Measurements from ENCODE around the gene ALDH6A1.
A peak's percentile ranks its signal among the peaks of the same experiment; 100 is the strongest.

The ALDH6A1 gene

DNA sequence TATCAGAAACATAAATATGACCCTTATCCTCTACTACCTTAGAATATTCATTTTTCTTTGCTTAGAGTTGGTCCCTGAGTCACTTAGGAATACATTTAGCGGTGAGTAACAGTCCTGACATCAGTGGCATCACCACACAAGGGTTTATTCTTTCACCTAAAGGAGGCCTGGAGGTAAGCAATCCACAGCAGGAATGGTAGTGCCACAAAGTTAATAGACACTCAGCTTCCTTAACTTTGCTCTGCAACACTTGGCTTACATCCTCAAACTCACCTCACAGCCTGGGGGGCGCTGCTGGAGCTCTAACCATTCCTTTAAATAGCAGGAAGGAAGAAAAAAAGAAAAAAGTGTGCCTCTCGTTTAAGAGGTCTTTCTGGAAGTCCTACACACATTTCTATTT, 36.0 kb downstream of the ALDH6A1 start:
- no peak for DNase-seq

DNA sequence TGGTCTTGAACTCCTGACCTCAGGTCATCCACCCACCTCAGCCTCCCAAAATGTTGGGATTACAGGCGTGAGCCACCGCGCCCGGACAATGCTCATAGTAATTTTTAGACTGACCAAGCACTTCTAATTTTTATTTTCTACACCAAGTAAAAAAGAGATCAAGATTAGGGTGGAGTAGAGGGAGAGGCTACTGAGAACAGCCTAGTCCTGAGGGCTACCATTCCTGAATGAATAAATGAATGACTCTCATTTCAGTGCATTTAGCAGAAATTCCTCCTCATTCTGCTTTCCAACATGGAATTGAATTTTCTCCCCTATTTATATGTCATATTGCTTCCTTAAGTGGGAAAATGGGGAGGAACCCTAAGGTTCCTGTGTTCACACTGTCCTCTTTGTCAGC, 38.7 kb downstream of the ALDH6A1 start:
- no peak for DNase-seq

DNA sequence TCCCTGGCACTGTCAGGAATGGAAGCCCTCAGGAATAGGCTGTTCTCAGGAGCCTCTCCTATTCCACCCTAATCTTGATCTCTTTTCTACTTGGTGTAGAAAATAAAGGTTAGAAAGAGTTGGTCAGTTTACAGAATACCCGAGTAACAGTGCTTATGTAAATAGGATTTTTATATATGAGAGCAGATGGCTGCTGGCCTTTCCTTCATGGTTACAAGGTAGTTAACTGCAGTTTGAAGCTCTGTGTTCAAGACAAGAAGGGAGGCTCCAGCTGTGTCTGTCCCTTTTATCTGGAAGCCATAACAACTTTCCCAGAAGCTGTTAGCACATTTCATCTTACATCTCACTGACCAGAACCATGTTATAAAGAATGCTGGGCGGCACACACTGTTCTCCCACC, 42.0 kb downstream of the ALDH6A1 start:
- no peak for DNase-seq

DNA sequence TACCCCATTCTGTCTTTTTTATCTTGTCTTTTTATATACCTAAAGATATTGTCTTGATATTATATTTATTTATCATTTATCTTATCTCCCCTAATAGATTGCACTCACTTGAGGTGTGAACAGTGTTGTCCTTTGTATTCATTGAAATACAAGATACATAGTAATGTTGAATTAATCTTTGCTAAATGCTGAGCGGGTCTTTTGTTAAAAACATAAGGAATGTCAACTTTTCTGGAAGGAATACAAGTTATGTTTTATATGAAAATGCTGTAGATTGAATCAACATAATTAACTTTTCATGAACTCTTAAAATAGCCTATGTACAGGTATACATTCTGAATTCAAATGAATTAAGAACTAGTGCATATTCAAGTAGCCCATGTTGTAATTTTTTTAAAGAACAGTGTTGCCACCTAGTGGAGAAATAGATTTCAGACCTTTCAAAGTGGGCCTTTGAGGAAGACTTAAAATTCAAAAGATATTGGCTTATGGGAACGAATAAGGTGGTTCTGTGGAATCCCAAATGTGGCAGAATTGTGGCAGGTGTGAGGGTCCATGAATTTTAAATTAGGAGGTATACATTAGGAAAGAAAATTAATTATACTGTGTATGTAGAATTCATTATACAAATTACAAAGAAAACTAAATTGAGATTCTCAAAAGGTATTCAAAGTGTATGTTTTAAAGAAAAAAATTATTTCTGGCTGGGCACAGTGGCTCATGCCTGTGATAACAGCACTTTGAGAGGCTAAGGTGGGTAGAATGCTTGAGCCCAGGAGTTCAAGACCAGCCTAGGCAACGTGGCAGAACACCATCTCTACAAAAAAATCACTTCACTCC, 46.0 kb downstream of the ALDH6A1 start:
- DNase-seq = no peak

DNA sequence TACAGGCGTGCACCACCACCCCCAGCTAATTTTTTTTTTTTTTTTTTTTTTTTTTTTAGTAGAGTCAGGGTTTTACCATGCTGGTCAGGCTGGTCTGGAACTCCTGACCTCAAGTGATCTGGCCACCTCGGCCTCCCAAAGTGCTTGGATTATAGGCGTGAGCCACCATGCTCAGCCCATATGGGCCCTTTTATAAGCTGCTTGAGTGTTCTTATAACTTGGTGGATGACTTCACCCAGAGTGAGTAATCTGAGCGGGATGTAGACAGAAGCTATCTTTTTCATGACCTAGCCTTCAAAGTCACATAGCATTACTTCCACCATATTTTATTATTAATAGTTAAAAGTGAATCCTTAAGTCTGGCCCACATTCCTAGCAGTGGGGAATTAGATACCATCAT, 48.7 kb downstream of the ALDH6A1 start:
- DNase-seq = no peak

DNA sequence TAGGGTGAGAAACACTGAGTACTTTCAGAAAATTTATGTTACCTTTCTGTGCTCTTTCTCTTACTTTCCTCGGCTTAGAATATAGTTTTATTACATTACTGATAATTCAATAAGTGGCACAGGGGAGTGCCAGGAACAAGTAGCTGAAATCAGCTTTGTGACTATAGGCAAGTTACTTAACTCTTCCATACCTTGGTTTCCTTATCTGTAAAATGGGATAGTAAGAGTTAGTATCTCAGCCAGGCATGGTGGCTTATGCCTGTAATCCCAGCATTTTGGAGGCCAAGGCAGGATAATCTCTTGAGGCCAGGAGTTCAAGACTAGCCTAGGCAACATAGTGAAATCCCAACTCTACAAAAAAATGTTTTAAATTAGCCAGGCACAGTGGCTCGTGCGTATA, 49.7 kb downstream of the ALDH6A1 start:
- no peak for DNase-seq

DNA sequence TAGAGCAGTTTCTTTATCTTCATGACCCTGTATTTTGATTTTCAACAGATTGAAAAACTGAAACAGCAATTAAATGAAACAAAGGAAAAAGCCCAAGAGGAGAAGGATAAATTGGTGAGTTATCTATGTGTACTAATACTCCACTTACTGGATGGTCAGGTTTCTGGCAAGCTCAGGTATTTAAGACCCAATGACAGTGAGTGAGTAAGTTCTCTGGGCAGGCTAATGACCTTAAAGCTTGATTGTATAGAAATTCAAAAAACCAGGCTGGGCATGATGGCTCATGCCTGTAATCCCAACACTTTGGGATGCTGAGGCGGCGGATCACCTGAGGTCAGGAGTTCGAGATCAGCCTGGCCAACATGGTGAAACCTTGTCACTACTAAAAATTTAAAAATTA, 55.1 kb downstream of the ALDH6A1 start:
- no peak for DNase-seq

DNA sequence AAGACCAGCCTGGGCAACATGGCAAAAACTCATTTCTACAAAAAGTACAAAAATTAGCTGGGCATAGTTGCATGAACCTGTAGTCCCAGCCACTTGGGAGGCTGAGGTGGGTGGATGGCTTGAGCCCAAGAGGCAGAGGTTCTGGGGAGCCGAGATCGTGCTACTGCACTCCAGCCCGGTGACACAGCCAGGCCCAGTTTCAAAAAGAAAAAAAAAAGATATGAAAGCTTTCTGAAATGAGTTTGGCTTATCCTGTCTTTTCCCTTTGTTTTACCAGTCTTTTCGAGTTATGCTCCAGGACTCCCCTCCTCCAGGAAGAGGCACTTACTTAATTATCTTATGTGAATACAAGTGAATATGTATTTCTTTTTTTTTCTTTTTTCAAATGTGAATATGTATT, 61.9 kb downstream of the ALDH6A1 start:
- no peak for DNase-seq

DNA sequence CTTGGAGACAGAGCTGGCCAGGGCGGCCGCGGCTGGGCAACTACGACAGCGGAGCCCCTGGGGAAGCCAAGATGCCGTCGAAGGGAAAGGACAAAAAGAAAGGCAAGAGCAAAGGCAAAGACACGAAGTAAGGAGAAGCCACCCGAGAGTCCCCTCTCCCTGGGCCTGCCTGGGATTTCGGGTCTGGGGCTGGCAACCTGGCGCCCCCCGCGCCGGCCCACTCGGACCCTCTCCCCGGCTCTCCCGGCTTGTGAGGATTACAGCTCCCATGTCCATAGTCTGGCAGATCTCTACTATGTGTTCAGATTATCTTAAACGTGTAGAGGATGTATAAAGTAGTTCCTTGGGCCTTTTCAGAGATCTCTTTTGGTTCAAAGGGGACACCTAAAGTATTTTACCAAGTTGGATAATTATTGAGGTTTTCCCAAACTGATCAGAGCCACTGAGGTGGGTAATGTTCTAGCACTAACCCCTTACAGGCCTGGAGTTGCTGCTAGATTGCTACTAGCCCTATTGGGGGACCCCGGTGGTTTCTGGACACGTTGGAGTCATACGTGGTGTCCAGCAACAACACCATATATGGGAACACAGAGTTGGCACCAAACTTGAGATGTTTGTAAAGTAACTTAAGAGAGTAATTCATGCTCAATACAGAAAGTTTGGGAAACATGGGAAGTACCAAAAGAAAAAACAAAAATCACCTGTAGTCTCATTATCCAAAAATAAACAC, 64.7 kb downstream of the ALDH6A1 start:
- no peak for DNase-seq

DNA sequence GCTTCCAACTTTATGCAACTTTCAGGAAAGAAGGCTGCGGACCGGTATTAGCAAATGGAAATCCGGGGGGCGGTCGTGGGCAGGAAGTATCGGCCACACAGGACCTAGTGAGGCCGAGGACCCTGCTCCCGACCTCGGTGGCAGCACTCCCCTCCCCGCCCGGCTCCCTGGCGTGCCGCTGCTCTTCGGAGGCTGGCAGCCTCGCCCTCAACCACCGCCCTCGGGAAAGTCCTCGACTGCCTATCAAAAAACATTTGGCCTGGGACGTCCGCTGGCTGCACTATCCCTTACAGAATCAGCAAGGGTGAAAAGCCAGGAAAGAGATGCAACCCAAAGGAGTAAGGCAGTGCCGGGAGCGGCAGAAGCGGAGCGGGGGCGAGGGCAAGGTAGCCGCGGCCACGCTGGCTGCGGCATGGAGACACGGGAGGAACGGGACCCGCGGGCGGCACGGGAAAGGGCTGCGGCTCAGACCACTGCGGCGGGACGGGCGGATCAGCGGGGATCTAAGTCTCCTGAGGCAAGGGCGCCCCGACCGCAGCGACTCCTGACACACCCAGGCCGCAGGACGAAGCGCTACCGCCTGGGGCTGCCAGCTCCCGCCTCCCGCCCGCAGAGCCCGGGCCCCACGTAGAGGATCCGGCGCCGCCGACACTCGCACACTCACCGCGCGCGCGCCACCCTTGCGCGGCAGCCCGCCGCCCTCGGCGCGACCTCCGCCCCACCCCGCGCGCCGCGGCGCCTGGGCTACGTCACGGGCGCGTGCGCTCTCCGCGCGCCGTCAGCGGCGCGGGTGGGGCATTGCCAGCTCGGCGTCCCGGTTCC, 65.5 kb downstream of the ALDH6A1 start, which contains the start of the genes BBOF1 and ENTPD5:
Gene BBOF1, plus strand, starts transcription at position 764 of the 822 bp plus-strand sequence. CDS start 130 bp downstream, outside the sequence.
Gene ENTPD5, minus strand, starts transcription at position 703 of the 822 bp plus-strand sequence. CDS start 31,186 bp downstream, outside the sequence.
- peak; percentile 79 for DNase-seq

DNA sequence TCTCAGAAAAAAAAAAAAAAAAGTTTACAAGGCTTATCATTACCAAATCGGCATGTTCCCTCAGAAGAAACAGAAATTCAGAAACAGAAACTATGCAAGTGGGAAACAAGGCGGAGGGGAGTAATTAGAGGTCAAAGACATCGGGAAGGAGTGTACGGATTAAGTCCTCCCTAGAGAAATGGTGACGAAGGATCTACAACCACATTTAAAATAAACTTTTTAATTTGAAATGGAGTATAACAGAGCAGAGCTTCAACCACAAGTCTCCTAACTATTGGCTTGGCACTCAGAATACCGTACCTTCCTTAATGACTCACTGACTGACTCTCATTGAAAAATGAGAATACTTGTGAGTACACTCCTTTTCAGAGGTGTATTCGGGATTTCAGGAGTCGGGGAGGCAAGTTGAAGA, 66.1 kb downstream of the ALDH6A1 start:
- DNase-seq = no peak

DNA sequence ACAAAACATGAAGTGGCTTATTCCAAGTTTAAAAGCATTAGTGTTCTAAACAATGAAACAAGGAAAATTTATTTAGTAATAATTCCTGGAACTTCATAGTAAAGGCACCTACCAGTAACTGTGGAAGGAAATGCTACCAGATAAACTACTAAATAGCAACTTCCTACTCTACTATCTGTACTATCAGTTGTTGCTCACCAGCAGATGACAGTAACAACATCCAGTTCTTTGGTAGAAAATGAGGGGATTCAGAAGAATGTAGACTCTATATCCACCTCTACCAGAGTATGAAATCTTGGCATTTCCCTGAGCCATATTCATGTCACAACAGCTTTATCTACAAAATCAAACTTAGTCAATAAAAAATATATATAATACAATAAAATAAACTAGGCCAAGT, 68.3 kb downstream of the ALDH6A1 start:
- no peak for DNase-seq

DNA sequence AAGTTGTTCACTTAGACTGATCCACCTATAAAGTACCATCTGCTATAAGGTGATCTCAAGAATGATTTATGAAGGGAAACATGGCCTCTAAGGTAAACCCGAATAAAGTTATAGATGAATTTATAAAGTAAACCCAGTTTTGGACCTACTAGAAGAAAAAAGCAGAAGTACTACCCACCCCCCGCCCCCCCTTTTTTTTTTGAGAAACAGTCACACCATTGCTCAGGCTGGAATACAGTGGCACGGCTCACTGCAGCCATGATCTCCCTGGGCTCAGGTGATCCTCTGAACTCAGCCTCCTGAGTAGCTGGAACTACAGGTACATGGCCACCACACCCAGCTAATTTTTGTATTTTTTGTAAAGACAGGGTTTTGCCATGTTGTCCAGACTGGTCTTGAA, 69.1 kb downstream of the ALDH6A1 start:
- DNase-seq = no peak

DNA sequence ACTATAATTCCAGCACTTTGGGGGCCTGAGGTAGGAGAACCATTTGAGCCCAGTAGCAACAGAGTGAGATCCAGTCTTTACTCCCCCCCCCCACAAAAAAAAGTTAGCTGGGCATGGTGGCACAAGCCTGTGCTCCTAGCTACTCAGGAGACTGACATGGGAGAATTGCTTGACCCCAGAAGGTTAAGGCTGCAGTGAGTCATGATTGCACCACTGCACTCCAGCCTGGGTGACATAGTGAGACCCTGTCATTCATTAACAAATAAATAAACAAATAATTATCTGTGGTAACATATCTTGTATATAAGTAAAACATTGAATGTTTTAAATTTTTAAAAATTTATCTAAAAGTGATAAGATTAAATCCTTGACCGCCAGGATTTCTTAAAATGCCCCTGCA, 70.0 kb downstream of the ALDH6A1 start:
- no peak for DNase-seq

DNA sequence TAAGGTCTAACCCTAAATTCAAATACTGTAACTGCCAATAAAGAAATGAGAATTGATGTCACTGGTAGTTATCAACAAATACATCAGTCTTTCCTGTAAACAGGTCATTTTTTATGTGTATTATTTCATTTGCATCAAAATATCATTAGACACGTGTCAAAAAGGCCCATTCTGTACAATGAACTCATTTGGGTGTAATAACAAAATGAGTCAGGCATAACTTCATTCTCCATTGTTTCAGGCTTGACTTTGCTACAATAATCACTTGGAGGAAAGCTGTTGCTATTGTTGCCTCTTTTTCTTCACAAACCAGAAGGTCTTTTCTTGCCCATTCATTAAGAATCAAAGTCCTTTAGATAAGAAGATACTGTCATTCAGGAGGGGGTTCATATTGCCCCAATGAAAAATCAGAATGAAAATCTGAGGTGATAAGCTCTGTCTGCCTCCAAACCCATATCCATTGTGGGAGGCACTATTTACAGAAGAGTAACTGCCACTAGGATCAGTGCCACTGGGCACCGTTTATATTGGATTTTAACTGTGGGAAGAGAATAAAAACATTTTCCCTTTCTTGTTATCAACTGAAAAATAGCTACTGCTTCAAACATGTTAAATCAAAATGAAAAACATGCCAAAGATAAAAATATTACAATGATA, 75.3 kb downstream of the ALDH6A1 start:
- no peak for DNase-seq

Measured in activated CD4-positive, alpha-beta T cell treated with anti-CD3 and anti-CD28 coated beads for 1 hour (primary cell).